ENCODE measurements around the gene IGSF23. TPM values are rescaled to one million over a fixed set of nuclear protein-coding genes. Genes with fewer than 3 reads are reported as not detected.
A peak's percentile ranks its signal among the peaks of the same experiment; 100 is the strongest.

Gene IGSF23
- polyA plus RNA-seq, 4 donors: 5.8 to 54.3 (median 17.3) TPM

- H3K4me1 ChIP-seq (ENCODE audit: control insufficient read depth in 3 of 3, insufficient read depth in 2 of 3, low read depth in 1 of 3, low read length in 2 of 3): peaks cover 0 to 29% (median 0%) of the 10 kb centered on the region in 3 donors
- peaks cover 10 to 89% (median 11%) of the 10 kb centered on the region in 3 donors for H3K36me3 ChIP-seq (ENCODE audit: control insufficient read depth in 3 of 3, insufficient read depth in 2 of 3, low read depth in 1 of 3, low read length in 3 of 3)
- H3K27ac ChIP-seq (ENCODE audit: low read depth in 1 of 3, low read length in 2 of 3): no peak overlapping the region
- DNase-seq: no peak
- H3K9me3 ChIP-seq (ENCODE audit: control insufficient read depth in 2 of 2, insufficient read depth in 1 of 2, low read depth in 1 of 2, low read length in 1 of 2): no peaks in the 10 kb centered on the region
- FAIRE-seq: no peak
- WGBS, 3 donors: 79 to 89% (median 84%) methylated on average over 15 of the region's 15 CpGs
- H3K27me3 ChIP-seq (ENCODE audit: control insufficient read depth in 3 of 3, insufficient read depth in 3 of 3, low read length in 3 of 3): no peaks in the 10 kb centered on the region
- H3K4me3 ChIP-seq (ENCODE audit: low read depth in 1 of 3, low read length in 3 of 3): no peak overlapping the region
Measured at GRCh38 chr19:44649578-44650145, 36.3 kb downstream of the IGSF23 start.

- FAIRE-seq: no peak
- Histone ChIP-seq H3K27ac (ENCODE audit: low read depth in 1 of 3, low read length in 2 of 3) (peak overlapping the region in 1 of 3 donors; percentile 6), H3K36me3 (ENCODE audit: control insufficient read depth in 3 of 3, insufficient read depth in 2 of 3, low read depth in 1 of 3, low read length in 3 of 3) (peaks cover 10 to 97% (median 15%) of the 10 kb centered on the region in 3 donors)
Measured at GRCh38 chr19:44653343-44653742, 40.0 kb downstream of the IGSF23 start.

GRCh38 chr19:44653977-44654774 lies 40.8 kb downstream of the IGSF23 start:
- Histone ChIP-seq H3K36me3 (ENCODE audit: control insufficient read depth in 3 of 3, insufficient read depth in 2 of 3, low read depth in 1 of 3, low read length in 3 of 3) (peaks cover 10 to 97% (median 15%) of the 10 kb centered on the region in 3 donors), H3K4me3 (ENCODE audit: low read depth in 1 of 3, low read length in 3 of 3) (no peak overlapping the region), H3K27me3 (ENCODE audit: control insufficient read depth in 3 of 3, insufficient read depth in 3 of 3, low read length in 3 of 3) (no peaks in the 10 kb centered on the region), H3K27ac (ENCODE audit: low read depth in 1 of 3, low read length in 2 of 3) (peak overlapping the region in 1 of 3 donors; percentile 60), H3K4me1 (ENCODE audit: control insufficient read depth in 3 of 3, insufficient read depth in 2 of 3, low read depth in 1 of 3, low read length in 2 of 3) (peaks cover 0 to 20% (median 0%) of the 10 kb centered on the region in 3 donors), H3K9me3 (ENCODE audit: control insufficient read depth in 2 of 2, insufficient read depth in 1 of 2, low read depth in 1 of 2, low read length in 1 of 2) (no peaks in the 10 kb centered on the region)
- WGBS, 3 donors: 22 to 43% (median 36%) methylated on average over 14 to 16 of the region's 16 CpGs
- DNase-seq (peak; percentile 83 to 89), FAIRE-seq (no peak)

More at GRCh38 chr19:44653343-44653742, 40.0 kb downstream of the IGSF23 start:
- no peaks in the 10 kb centered on the region for H3K27me3 ChIP-seq (ENCODE audit: control insufficient read depth in 3 of 3, insufficient read depth in 3 of 3, low read length in 3 of 3)
- DNase-seq: no peak
- no peaks in the 10 kb centered on the region for H3K9me3 ChIP-seq (ENCODE audit: control insufficient read depth in 2 of 2, insufficient read depth in 1 of 2, low read depth in 1 of 2, low read length in 1 of 2)
- H3K4me3 ChIP-seq (ENCODE audit: low read depth in 1 of 3, low read length in 3 of 3): no peak overlapping the region
- 85 to 95% (median 90%) methylated on average over 5 of the region's 5 CpGs for WGBS, 3 donors
- H3K4me1 ChIP-seq (ENCODE audit: control insufficient read depth in 3 of 3, insufficient read depth in 2 of 3, low read depth in 1 of 3, low read length in 2 of 3): peaks cover 0 to 22% (median 0%) of the 10 kb centered on the region in 3 donors

- H3K27me3 ChIP-seq (ENCODE audit: control insufficient read depth in 3 of 3, insufficient read depth in 3 of 3, low read length in 3 of 3): no peaks in the 10 kb centered on the region
- H3K36me3 ChIP-seq (ENCODE audit: control insufficient read depth in 3 of 3, insufficient read depth in 2 of 3, low read depth in 1 of 3, low read length in 3 of 3): peaks cover 8 to 94% (median 13%) of the 10 kb centered on the region in 3 donors
- FAIRE-seq: no peak
- peaks cover 0 to 20% (median 0%) of the 10 kb centered on the region in 3 donors for H3K4me1 ChIP-seq (ENCODE audit: control insufficient read depth in 3 of 3, insufficient read depth in 2 of 3, low read depth in 1 of 3, low read length in 2 of 3)
- no peak overlapping the region for H3K4me3 ChIP-seq (ENCODE audit: low read depth in 1 of 3, low read length in 3 of 3)
- WGBS, 3 donors: 43 to 50% (median 46%) methylated on average over 22 to 25 of the region's 25 CpGs
- H3K27ac ChIP-seq (ENCODE audit: low read depth in 1 of 3, low read length in 2 of 3): no peak overlapping the region
- H3K9me3 ChIP-seq (ENCODE audit: control insufficient read depth in 2 of 2, insufficient read depth in 1 of 2, low read depth in 1 of 2, low read length in 1 of 2): no peaks in the 10 kb centered on the region
- DNase-seq: peak; percentile 48 to 79
Measured at GRCh38 chr19:44657211-44657921, 44.0 kb downstream of the IGSF23 start.

- H3K9me3 ChIP-seq (ENCODE audit: control insufficient read depth in 2 of 2, insufficient read depth in 1 of 2, low read depth in 1 of 2, low read length in 1 of 2): no peaks in the 10 kb centered on the region
- H3K27ac ChIP-seq (ENCODE audit: low read depth in 1 of 3, low read length in 2 of 3): no peak overlapping the region
- H3K27me3 ChIP-seq (ENCODE audit: control insufficient read depth in 3 of 3, insufficient read depth in 3 of 3, low read length in 3 of 3): no peaks in the 10 kb centered on the region
- peaks cover 0 to 20% (median 0%) of the 10 kb centered on the region in 3 donors for H3K4me1 ChIP-seq (ENCODE audit: control insufficient read depth in 3 of 3, insufficient read depth in 2 of 3, low read depth in 1 of 3, low read length in 2 of 3)
- peaks cover 12 to 94% (median 20%) of the 10 kb centered on the region in 3 donors for H3K36me3 ChIP-seq (ENCODE audit: control insufficient read depth in 3 of 3, insufficient read depth in 2 of 3, low read depth in 1 of 3, low read length in 3 of 3)
- H3K4me3 ChIP-seq (ENCODE audit: low read depth in 1 of 3, low read length in 3 of 3): no peak overlapping the region
- DNase-seq (no peak), FAIRE-seq (no peak)
- whole genome bisulfite sequencing, 3 donors: 88 to 95% (median 93%) methylated on average over 3 of the region's 3 CpGs
Measured at GRCh38 chr19:44658069-44658733, 44.8 kb downstream of the IGSF23 start.

DNA sequence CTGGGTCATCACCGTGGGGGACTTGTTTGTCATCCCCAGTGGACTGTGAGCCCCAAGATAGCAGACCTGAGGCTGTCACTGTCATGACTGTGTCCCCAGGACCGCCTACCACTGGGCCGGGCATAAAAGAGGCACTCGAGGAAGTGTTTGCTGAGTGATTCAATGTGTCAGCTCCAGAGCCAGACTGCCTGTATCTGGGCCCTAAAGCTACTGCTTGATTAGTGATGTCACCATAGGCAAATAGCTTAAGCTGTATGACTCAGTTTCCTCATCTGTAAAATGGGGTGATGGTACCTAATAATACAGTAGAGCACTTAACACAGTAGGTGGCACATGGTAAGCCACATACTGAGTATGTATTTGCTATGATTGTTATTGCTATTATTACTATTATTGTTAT lies 46.7 kb downstream of the IGSF23 start:
- Histone ChIP-seq H3K27ac (ENCODE audit: low read depth in 1 of 3, low read length in 2 of 3) (no peak overlapping the region), H3K36me3 (ENCODE audit: control insufficient read depth in 3 of 3, insufficient read depth in 2 of 3, low read depth in 1 of 3, low read length in 3 of 3) (peaks cover 8 to 92% (median 21%) of the 10 kb centered on the region in 3 donors), H3K9me3 (ENCODE audit: control insufficient read depth in 2 of 2, insufficient read depth in 1 of 2, low read depth in 1 of 2, low read length in 1 of 2) (no peaks in the 10 kb centered on the region), H3K4me1 (ENCODE audit: control insufficient read depth in 3 of 3, insufficient read depth in 2 of 3, low read depth in 1 of 3, low read length in 2 of 3) (peaks cover 0 to 8% (median 0%) of the 10 kb centered on the region in 3 donors), H3K27me3 (ENCODE audit: control insufficient read depth in 3 of 3, insufficient read depth in 3 of 3, low read length in 3 of 3) (no peaks in the 10 kb centered on the region), H3K4me3 (ENCODE audit: low read depth in 1 of 3, low read length in 3 of 3) (no peak overlapping the region)
- FAIRE-seq: no peak
- DNase-seq: no peak
- WGBS, 3 donors: 79 to 85% (median 84%) methylated on average over 4 of the region's 4 CpGs

DNA sequence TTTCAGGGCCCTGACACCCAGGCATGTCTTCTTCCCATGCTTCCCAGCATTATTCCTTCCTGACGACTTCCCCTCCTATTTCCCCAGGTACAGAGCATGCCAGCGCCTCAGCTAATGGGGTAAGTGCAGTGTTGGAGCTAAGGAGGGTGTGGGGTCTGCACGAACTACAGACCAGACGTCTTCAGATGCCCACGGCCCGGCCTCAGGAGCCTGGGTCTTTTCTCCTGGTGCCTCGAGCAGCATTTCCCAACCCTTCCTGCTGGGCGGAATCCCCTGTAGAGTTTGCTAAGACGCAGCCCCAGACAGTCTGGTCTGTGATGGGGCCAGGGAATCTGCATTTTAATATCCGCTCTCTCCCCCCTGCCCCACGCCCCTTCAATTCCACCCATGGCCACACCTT lies 47.8 kb downstream of the IGSF23 start:
- peaks cover 0 to 4% (median 0%) of the 10 kb centered on the region in 3 donors for H3K4me1 ChIP-seq (ENCODE audit: control insufficient read depth in 3 of 3, insufficient read depth in 2 of 3, low read depth in 1 of 3, low read length in 2 of 3)
- no peak for FAIRE-seq
- H3K4me3 ChIP-seq (ENCODE audit: low read depth in 1 of 3, low read length in 3 of 3): no peak overlapping the region
- H3K27me3 ChIP-seq (ENCODE audit: control insufficient read depth in 3 of 3, insufficient read depth in 3 of 3, low read length in 3 of 3): no peaks in the 10 kb centered on the region
- peaks cover 8 to 92% (median 19%) of the 10 kb centered on the region in 3 donors for H3K36me3 ChIP-seq (ENCODE audit: control insufficient read depth in 3 of 3, insufficient read depth in 2 of 3, low read depth in 1 of 3, low read length in 3 of 3)
- DNase-seq: no peak
- H3K27ac ChIP-seq (ENCODE audit: low read depth in 1 of 3, low read length in 2 of 3): no peak overlapping the region
- WGBS, 3 donors: 86 to 93% (median 91%) methylated on average over 10 to 11 of the region's 11 CpGs
- H3K9me3 ChIP-seq (ENCODE audit: control insufficient read depth in 2 of 2, insufficient read depth in 1 of 2, low read depth in 1 of 2, low read length in 1 of 2): no peaks in the 10 kb centered on the region

GRCh38 chr19:44661904-44662303 lies 48.5 kb downstream of the IGSF23 start:
- H3K4me3 ChIP-seq (ENCODE audit: low read depth in 1 of 3, low read length in 3 of 3): no peak overlapping the region
- no peak for FAIRE-seq
- H3K9me3 ChIP-seq (ENCODE audit: control insufficient read depth in 2 of 2, insufficient read depth in 1 of 2, low read depth in 1 of 2, low read length in 1 of 2): no peaks in the 10 kb centered on the region
- DNase-seq: no peak
- H3K4me1 ChIP-seq (ENCODE audit: control insufficient read depth in 3 of 3, insufficient read depth in 2 of 3, low read depth in 1 of 3, low read length in 2 of 3): peaks cover 0 to 2% (median 0%) of the 10 kb centered on the region in 3 donors
- no peak overlapping the region for H3K27ac ChIP-seq (ENCODE audit: low read depth in 1 of 3, low read length in 2 of 3)
- peaks cover 8 to 92% (median 18%) of the 10 kb centered on the region in 3 donors for H3K36me3 ChIP-seq (ENCODE audit: control insufficient read depth in 3 of 3, insufficient read depth in 2 of 3, low read depth in 1 of 3, low read length in 3 of 3)
- no peaks in the 10 kb centered on the region for H3K27me3 ChIP-seq (ENCODE audit: control insufficient read depth in 3 of 3, insufficient read depth in 3 of 3, low read length in 3 of 3)
- 67 to 70% (median 70%) methylated on average over 7 of the region's 7 CpGs for WGBS, 3 donors

Data from small intestine (tissue), 7 donors.